Esophagus squamous epithelium (tissue), 5 donors: ENCODE measurements around the gene INAVA. TPM values are rescaled to one million over a fixed set of nuclear protein-coding genes. Genes with fewer than 3 reads are reported as not detected.

Experiments
- DNase-seq: peaks from one replicate; lab custom pipeline; 2025; lab: John Stamatoyannopoulos, UW
- H3K27ac ChIP-seq, 4 donors: fragments of 200-600 bp; sonication (generic); one replicate each; pipeline ENCODE4 v1.5.1; 2016 to 2019; ENCODE audit warnings: mild to moderate bottlenecking in 1 of 4
- H3K27me3 ChIP-seq, 4 donors: fragments of 200-600 bp; sonication (generic); 1 replicate in 3 of 4; 2 replicates in 1 of 4; pipeline versions ENCODE4 v1.5.1 to v1.6.0; 2017 to 2021; ENCODE audit warnings: antibody characterized with exemption in 1 of 4
- H3K36me3 ChIP-seq, 3 donors: fragments of 200-600 bp; sonication (generic); one replicate each; pipeline ENCODE4 v1.5.1; 2016 to 2019
- H3K4me1 ChIP-seq, 3 donors: fragments of 200-600 bp; sonication (generic); one replicate each; pipeline ENCODE4 v1.5.1; 2017 to 2019
- H3K4me3 ChIP-seq, 4 donors: fragments of 200-600 bp; sonication (generic); 1 replicate in 3 of 4; 2 replicates in 1 of 4; pipeline ENCODE4 v1.5.1; 2016 to 2019; ENCODE audit warnings: mild to moderate bottlenecking in 2 of 4, moderate library complexity in 1 of 4
- H3K9me3 ChIP-seq, 3 donors: fragments of 200-600 bp; sonication (generic); one replicate each; pipeline ENCODE4 v1.5.1; 2016 to 2019
- POLR2A ChIP-seq, 4 donors: fragments of 450-650 bp; IDR thresholded peaks; one replicate each; pipeline ENCODE4 v1.6.1; 2017; ENCODE audit warnings: antibody characterized with exemption in 4 of 4, mild to moderate bottlenecking in 4 of 4, moderate library complexity in 3 of 4
- WGBS, 2 donors: methylation state at CpG; one replicate each; pipeline ENCODE4 v1.1.5; 2018; 5-methylcytosine and 5-hydroxymethylcytosine counted together
- intact Hi-C: fragments of 100-400 bp; cut with DNase I; formaldehyde crosslinking; loops from one replicate; pipeline ENCODE4 v1.15.0; 2022
- total RNA-seq, 4 donors: library from RNA; depleted of rRNA; stranded (reverse); fragments of >200 nt; gene quantifications; one replicate each; pipeline ENCODE4 v1.1.0, GENCODE V29; 2016
- TF ChIP-seq, protein P1 (sequence below), 6 experiments: fragments of 450-650 bp in 4 of 6; fragments of 200-600 bp in 2 of 6; sonication (generic) in 2 of 6; IDR thresholded peaks; one replicate each; pipeline ENCODE4 v1.5.1; 2016 to 2019; ENCODE audit warnings: antibody characterized with exemption in 6 of 6, mild to moderate bottlenecking in 4 of 6, moderate library complexity in 4 of 6
- donor health status: DM: yes; HTN: yes; CAD: no.

INAVA gene
- total RNA-seq, 4 donors from 2014 or later = 45.6 to 102 (median 58.4) TPM

DNA sequence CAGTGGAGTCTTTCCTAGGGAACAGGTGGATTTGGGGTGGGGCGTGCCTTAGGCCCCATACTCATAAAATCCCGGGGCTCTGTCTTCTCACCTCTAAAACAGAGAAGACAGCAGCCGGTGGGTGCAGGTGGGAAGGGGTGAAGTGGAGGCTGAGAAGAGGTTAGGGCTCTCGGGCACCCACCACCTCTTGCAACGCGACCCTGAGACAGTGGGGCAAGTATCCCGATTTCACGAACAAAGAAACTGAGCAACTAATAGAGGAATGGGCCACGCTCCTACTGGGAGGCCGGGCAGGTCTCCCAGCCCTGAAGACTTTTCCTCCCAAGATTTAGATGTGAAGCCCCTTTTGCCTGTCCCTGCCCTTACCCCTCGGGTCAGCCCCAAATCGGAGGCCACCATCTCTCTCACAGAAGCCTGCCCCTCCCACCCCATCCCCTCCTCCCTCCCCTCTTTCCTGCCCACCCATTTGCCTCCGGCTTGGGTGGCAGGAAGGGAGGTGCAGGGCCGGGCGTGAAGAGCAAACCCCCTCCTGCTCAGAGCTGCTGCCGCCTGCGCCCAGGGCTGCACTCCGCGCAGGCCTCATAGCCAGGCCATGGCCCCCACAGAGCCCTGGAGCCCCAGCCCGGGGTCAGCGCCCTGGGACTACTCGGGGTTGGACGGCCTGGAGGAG is 22.1 kb upstream of the INAVA start, which contains the start of gene GPR25:
TSS of gene GPR25 (plus strand) at position 536 of the 670 bp plus-strand sequence. CDS start at position 593, 57 bp downstream.
- no peak for DNase-seq
- intact Hi-C loops = no loop called here
- peaks cover 0 to 84% (median 11%) of the 10 kb centered on the region in 4 donors for H3K27me3 ChIP-seq
- TF ChIP-seq, protein P1, sequence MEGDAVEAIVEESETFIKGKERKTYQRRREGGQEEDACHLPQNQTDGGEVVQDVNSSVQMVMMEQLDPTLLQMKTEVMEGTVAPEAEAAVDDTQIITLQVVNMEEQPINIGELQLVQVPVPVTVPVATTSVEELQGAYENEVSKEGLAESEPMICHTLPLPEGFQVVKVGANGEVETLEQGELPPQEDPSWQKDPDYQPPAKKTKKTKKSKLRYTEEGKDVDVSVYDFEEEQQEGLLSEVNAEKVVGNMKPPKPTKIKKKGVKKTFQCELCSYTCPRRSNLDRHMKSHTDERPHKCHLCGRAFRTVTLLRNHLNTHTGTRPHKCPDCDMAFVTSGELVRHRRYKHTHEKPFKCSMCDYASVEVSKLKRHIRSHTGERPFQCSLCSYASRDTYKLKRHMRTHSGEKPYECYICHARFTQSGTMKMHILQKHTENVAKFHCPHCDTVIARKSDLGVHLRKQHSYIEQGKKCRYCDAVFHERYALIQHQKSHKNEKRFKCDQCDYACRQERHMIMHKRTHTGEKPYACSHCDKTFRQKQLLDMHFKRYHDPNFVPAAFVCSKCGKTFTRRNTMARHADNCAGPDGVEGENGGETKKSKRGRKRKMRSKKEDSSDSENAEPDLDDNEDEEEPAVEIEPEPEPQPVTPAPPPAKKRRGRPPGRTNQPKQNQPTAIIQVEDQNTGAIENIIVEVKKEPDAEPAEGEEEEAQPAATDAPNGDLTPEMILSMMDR (IDR thresholded peaks at IDR 0.05) = no peak
- no peak for TF ChIP-seq POLR2A (IDR thresholded peaks at IDR 0.05)
- peaks cover 5 to 16% (median 12%) of the 10 kb centered on the region in 3 donors for H3K4me1 ChIP-seq
- H3K4me3 ChIP-seq = peak within 1 kb of the TSS; percentile 3 to 59 (median 27)
- H3K36me3 ChIP-seq = no peaks in the 10 kb centered on the region
- 91 to 95% methylated on average over 8 to 10 of the region's 23 CpGs for WGBS, 2 donors
- H3K9me3 ChIP-seq = no peaks in the 10 kb centered on the region
- peak within 1 kb of the TSS in 2 of 4 donors; percentile 6 to 49 for H3K27ac ChIP-seq

DNA sequence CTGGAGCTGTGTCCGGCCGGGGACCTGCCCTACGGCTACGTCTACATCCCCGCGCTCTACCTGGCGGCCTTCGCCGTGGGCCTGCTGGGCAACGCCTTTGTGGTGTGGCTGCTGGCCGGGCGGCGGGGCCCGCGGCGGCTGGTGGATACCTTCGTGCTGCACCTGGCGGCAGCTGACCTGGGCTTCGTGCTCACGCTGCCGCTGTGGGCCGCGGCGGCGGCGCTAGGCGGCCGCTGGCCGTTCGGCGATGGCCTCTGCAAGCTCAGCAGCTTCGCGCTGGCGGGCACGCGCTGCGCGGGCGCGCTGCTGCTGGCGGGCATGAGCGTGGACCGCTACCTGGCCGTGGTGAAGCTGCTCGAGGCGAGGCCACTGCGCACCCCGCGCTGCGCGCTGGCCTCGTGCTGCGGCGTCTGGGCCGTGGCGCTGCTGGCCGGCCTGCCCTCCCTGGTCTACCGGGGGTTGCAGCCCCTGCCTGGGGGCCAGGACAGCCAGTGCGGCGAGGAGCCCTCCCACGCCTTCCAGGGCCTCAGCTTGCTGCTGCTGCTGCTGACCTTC is 21.5 kb upstream of the INAVA start:
- TF ChIP-seq, protein P1 (IDR thresholded peaks at IDR 0.05) = no peak
- TF ChIP-seq POLR2A (IDR thresholded peaks at IDR 0.05) = no peak
- H3K4me1 ChIP-seq = peaks cover 5 to 16% (median 12%) of the 10 kb centered on the region in 3 donors
- H3K4me3 ChIP-seq = peak overlapping the region; percentile 3 to 59 (median 27)
- no peaks in the 10 kb centered on the region for H3K9me3 ChIP-seq
- no peak for DNase-seq
- 0% methylated on average over 7 of the region's 61 CpGs; no CpG with 5 or more reads in 1 of the 2 donors for WGBS, 2 donors
- H3K27ac ChIP-seq = peak overlapping the region in 2 of 4 donors; percentile 6 to 49
- no peaks in the 10 kb centered on the region for H3K36me3 ChIP-seq
- H3K27me3 ChIP-seq = peaks cover 0 to 90% (median 11%) of the 10 kb centered on the region in 4 donors
- intact Hi-C loops = no loop called here

DNA sequence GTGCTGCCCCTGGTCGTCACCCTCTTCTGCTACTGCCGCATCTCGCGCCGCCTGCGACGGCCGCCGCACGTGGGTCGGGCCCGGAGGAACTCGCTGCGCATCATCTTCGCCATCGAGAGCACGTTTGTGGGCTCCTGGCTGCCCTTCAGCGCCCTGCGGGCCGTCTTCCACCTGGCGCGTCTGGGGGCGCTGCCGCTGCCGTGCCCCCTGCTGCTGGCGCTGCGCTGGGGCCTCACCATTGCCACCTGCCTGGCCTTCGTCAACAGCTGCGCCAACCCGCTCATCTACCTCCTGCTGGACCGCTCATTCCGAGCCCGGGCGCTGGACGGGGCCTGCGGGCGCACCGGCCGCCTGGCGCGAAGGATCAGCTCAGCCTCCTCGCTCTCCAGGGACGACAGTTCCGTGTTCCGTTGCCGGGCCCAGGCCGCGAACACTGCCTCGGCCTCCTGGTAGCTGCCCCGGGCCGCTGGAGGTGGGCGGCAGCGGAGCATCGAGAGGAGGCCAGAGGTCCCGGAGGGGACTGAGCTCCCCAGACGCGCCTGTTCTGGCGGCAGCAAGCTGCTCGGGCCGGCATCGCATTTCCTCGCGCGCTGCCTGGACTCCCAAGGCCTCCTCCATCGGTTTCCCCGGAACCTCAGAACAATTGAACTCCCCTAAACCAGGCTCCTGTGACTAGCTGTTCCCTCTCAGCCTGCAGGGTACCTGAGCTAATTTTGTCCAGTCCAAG is 20.9 kb upstream of the INAVA start:
- Histone ChIP-seq H3K4me1 (peaks cover 5 to 16% (median 12%) of the 10 kb centered on the region in 3 donors), H3K27ac (peak overlapping the region in 2 of 4 donors; percentile 6 to 49), H3K36me3 (no peaks in the 10 kb centered on the region), H3K9me3 (no peaks in the 10 kb centered on the region), H3K27me3 (peaks cover 0 to 97% (median 11%) of the 10 kb centered on the region in 4 donors), H3K4me3 (peak overlapping the region; percentile 3 to 59 (median 27))
- intact Hi-C loops = no loop called here
- TF ChIP-seq POLR2A (IDR thresholded peaks at IDR 0.05) = no peak
- TF ChIP-seq, protein P1 (IDR thresholded peaks at IDR 0.05) = no peak
- DNase-seq = no peak
- WGBS, 2 donors = 11 to 62% methylated on average over 11 to 23 of the region's 66 CpGs

DNA sequence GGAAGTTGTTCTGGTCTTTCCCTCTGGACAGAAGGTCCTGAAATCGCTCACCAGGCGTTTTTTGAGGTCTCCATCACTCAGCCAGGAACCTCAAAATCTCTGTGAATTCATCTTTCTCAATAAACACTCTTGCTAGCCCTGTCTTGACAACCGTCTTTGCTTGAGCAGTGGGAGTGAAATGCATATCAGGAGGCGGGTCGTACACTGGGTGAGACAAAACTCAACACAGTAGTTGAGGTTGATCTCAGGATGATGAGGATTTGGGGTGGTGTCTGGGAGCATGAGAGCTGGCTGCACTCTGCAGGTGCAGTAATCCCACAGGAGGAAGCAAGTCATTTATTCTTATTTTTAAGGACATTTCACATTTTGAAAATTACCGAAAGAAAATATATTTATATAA is 20.0 kb upstream of the INAVA start:
- Histone ChIP-seq H3K27me3 (peaks cover 0 to 90% (median 11%) of the 10 kb centered on the region in 4 donors), H3K36me3 (no peaks in the 10 kb centered on the region)
- 64 to 75% methylated on average over 6 of the region's 6 CpGs for WGBS, 2 donors

More for the DNA sequence above, 20.0 kb upstream of the INAVA start:
- no peak for DNase-seq
- no peak for TF ChIP-seq POLR2A (IDR thresholded peaks at IDR 0.05)
- TF ChIP-seq, protein P1 (IDR thresholded peaks at IDR 0.05) = no peak
- Histone ChIP-seq H3K4me3 (peak overlapping the region in 1 of 4 donors; percentile 42), H3K27ac (no peak overlapping the region), H3K4me1 (peaks cover 5 to 16% (median 12%) of the 10 kb centered on the region in 3 donors), H3K9me3 (no peaks in the 10 kb centered on the region)
- intact Hi-C loops = no loop called here
